NCI-H2227 (cell line): Measurements from ENCODE around the gene TMEM87B.

Experiments
- DNase-seq: peaks from one replicate; lab custom pipeline; 2025; ENCODE audit not compliant: unreplicated experiment; lab: John Stamatoyannopoulos, UW

TMEM87B gene

GRCh38 chr2:112149194-112149593 is 94.1 kb downstream of the TMEM87B start:
- DNase-seq = no peak

GRCh38 chr2:112149866-112150435 is 94.9 kb downstream of the TMEM87B start:
- no peak for DNase-seq

GRCh38 chr2:112150447-112150846 is 95.4 kb downstream of the TMEM87B start:
- DNase-seq = no peak

- DNase-seq = no peak
Observed at GRCh38 chr2:112150851-112151250, 95.8 kb downstream of the TMEM87B start.

GRCh38 chr2:112151271-112151670 is 96.2 kb downstream of the TMEM87B start:
- no peak for DNase-seq

GRCh38 chr2:112151701-112152440 is 96.8 kb downstream of the TMEM87B start:
- DNase-seq = no peak

GRCh38 chr2:112152476-112153178 is 97.6 kb downstream of the TMEM87B start:
- DNase-seq = no peak

- DNase-seq = no peak
Observed at GRCh38 chr2:112153179-112153490, 98.1 kb downstream of the TMEM87B start.

- no peak for DNase-seq
Observed at GRCh38 chr2:112153501-112153900, 98.4 kb downstream of the TMEM87B start.

GRCh38 chr2:112154246-112155117 is 99.4 kb downstream of the TMEM87B start:
- no peak for DNase-seq

- no peak for DNase-seq
Observed at GRCh38 chr2:112155331-112156151, 100.5 kb downstream of the TMEM87B start.

- DNase-seq = no peak
Observed at GRCh38 chr2:112156152-112156986, 101.3 kb downstream of the TMEM87B start.

- DNase-seq = no peak
Observed at GRCh38 chr2:112157472-112157871, 102.4 kb downstream of the TMEM87B start.

GRCh38 chr2:112159454-112159921 is 104.4 kb downstream of the TMEM87B start:
- no peak for DNase-seq

- no peak for DNase-seq
Observed at GRCh38 chr2:112160283-112161250, 105.5 kb downstream of the TMEM87B start.

GRCh38 chr2:112161431-112162145 is 106.5 kb downstream of the TMEM87B start:
- DNase-seq = no peak

- no peak for DNase-seq
Observed at GRCh38 chr2:112162341-112162740, 107.3 kb downstream of the TMEM87B start.

- no peak for DNase-seq
Observed at GRCh38 chr2:112162956-112163355, 107.9 kb downstream of the TMEM87B start.
